GM23338 (cell line): ENCODE measurements around the gene PABPN1.

Experiments used
- CTCF ChIP-seq, 2 experiments: fragments of 200-600 bp in 1 of 2; sonication (generic) in 1 of 2; conservative IDR thresholded peaks; 2 replicates each; pipeline versions ENCODE4 v1.5.1 to v1.6.1; 2016 to 2017; ENCODE audit warnings: antibody characterized with exemption in 2 of 2, low read depth in 2 of 2, mild to moderate bottlenecking in 2 of 2, moderate library complexity in 1 of 2
- ETS1 ChIP-seq: IDR thresholded peaks from 2 replicates; pipeline ENCODE4 v1.6.1; 2016; ENCODE audit warnings: antibody characterized with exemption
- EZH2 ChIP-seq: fragments of 200-600 bp; sonication (generic); IDR thresholded peaks from one replicate; pipeline ENCODE4 v1.8.0; 2017; ENCODE audit warnings: antibody characterized with exemption, mild to moderate bottlenecking, low read depth; ENCODE audit not compliant: unreplicated experiment
- EZH2phosphoT487 ChIP-seq: fragments of 200-600 bp; sonication (generic); IDR thresholded peaks from one replicate; pipeline ENCODE4 v1.8.1; 2018; ENCODE audit warnings: antibody characterized with exemption; ENCODE audit not compliant: unreplicated experiment
- NANOG ChIP-seq: IDR thresholded peaks from 2 replicates; pipeline ENCODE4 v1.6.1; 2016; ENCODE audit warnings: antibody characterized with exemption, borderline replicate concordance
- POLR2AphosphoS5 ChIP-seq: IDR thresholded peaks from 2 replicates; pipeline ENCODE4 v1.6.1; 2016; ENCODE audit warnings: antibody characterized with exemption, low read depth
- REST ChIP-seq: IDR thresholded peaks from one replicate; pipeline ENCODE4 v1.6.1; 2018; ENCODE audit warnings: antibody characterized with exemption; ENCODE audit not compliant: unreplicated experiment
- ZNF331 ChIP-seq: fragments of 250-450 bp; sonication (Bioruptor Pico); IDR thresholded peaks from 2 replicates; pipeline ENCODE4 v1.5.0; 2020; ENCODE audit warnings: low read depth, mild to moderate bottlenecking, moderate library complexity

DNA sequence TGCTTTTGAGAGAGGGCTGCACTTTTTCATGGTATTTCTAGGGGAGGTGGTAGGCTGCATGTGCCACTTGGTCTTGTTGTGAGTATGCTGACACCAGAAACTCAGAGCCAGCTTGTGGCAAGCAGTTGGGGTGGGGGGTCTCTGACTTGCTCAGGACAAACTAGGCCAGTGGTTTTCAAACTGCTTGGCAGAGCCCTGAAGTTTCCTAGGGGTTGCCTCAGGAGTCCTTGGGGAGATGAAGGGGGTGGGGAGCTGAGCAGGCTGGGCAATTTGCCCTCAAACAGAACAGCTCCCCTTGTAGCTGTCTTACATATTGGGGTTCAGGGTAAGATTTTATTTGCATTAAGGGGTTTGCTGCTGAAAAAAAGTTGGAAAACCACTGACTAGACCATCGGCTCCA, 10.7 kb upstream of the PABPN1 start:
- TF ChIP-seq CTCF (conservative IDR thresholded peaks at IDR 0.05; ENCODE audit: low read depth in 2 of 2): no peak
- TF ChIP-seq EZH2: no peak
- no peak for TF ChIP-seq REST
- TF ChIP-seq POLR2AphosphoS5: no peak
- no peak for TF ChIP-seq NANOG
- TF ChIP-seq ZNF331 (CRISPR knock-in tag): no peak
- no peak for TF ChIP-seq ETS1
- TF ChIP-seq EZH2phosphoT487: no peak
